HPDE6-E6E7 (cell line): ENCODE data around the gene GNG10.
"Not testable (repeated sequence)": the region's sequence is repeated elsewhere in the genome, so short reads cannot be mapped to it uniquely, and the experiment has no call there.

Experiments
- DNase-seq: peaks from one replicate; pipeline ENCODE4 v3.0.0; 2011; ENCODE audit warnings: missing footprints; ENCODE audit errors: extremely low spot score

GNG10 gene

DNA sequence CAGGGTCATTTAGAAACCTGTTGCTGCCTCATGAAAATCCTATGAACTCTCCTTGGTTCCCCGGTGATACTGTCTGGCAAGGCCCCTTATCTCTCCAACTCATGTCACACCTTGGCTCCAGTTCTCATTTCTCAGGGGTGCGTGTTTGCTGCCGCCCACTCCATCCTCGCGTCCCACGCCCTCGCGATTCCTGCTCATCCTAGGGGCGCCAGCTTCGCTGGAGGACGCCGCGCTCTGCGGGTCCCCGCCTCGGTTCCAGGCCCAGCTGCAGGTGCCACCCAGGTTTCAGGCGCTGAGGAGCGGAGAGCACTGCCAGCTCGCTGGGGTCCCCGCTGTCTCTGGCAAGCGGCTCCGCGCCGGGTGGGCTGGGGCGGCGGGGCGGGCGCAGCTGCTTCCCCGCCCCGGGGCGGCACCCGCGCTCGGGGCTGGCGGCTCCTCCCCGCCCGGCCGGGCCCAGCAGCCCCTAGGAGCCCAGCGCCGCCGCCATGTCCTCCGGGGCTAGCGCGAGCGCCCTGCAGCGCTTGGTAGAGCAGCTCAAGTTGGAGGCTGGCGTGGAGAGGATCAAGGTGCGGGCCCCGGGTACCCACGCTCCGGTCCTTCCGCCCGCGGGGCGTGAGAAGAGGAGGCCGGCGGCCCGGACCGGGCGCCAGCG, at the start of gene GNG10:
TSS of gene GNG10 (plus strand) at position 456 of the 652 bp plus-strand sequence. CDS start at position 486, 30 bp downstream.
- DNase-seq, result peak; percentile 45

DNA sequence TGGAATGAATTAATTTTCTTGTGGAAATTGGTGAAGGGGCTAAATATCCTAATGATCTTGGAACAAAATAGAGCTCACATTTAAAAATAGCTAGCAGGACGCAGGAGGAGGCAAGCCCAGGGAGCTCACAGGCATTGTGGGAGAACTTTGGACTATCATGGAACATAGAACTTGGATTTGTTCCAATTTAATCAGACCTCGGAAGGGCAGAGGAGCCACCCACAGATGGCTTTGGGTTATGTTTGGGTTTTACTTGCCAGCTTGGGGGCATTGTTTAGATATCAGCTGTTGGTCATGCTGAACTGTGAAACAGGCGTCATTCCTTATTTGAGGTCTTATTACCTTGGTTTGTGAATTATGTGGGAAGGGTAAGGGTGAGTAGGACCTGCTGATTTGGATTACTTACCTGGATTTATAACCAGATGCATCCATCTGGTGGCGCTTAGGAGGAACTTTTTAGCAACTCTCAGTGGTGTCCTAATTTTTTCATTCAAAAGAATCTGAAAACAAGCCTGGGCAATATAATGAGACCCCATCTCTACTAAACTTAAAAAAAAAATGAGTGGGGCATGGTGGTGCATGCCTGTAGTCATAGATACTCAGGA, 47.9 kb upstream of the GNG10 start:
- no peak for DNase-seq

DNA sequence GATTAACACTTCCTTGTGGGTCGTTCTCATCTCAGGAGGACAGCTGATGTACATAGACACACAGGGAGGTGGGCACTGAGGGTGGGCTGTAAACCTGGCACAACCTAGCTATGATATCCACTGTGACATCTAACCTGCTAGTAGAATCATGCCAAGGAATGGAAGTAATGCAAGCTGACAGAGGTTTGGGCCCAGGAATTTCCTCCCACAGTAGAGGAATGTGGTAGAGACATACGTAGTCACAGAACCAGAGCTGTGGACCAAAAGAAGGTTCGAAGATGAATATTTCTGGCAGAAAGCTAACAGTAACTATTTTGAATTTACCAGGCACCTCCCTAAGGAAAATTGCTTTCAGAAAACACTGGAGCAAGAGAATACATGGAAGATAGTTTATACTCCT, 45.5 kb upstream of the GNG10 start:
- DNase-seq, result no peak

DNA sequence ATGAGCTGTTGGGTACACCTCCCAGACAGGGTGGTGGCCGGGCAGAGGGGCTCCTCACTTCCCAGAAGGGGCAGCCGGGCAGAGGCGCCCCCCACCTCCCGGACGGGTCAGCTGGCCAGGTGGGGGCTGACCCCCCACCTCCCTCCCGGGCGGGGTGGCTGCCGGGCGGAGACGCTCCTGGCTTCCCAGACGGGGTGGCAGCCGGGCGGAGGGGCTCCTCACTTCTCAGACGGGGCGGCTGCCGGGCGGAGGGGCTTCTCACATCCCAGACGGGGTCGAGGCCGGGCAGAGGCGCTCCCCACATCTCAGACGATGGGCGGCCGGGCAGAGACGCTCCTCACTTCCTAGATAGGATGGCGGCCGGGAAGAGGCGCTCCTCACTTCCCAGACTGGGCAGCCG, 44.1 kb upstream of the GNG10 start:
- not testable (repeated sequence) for DNase-seq

DNA sequence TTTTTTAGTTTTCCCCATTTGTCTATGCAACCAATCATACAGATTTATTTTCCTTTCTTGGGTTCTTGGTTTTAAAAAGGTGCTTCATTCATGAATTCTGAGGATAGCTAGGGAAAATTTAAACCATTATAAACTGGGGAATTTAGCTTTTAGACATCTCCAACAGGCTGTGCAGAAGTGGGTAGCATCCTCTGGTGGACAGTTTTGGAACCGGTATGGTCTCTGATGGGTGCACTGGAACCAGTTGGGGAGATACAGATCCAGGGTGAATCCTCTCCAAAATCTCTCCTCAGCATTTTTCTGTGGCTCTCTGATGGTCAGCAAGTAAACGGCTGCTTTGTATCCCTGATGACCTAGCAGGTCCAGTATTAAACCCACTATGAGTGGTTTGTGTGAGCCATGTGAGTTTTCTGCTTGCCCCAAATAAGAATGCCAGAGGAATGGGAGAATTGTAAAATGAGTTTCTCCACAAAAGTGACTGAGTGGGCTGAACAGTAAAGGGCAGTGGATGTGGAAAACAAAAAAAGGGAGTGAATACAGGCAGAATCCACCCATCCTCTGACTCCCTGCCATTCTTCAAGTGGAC, 39.4 kb upstream of the GNG10 start:
- DNase-seq, result no peak

DNA sequence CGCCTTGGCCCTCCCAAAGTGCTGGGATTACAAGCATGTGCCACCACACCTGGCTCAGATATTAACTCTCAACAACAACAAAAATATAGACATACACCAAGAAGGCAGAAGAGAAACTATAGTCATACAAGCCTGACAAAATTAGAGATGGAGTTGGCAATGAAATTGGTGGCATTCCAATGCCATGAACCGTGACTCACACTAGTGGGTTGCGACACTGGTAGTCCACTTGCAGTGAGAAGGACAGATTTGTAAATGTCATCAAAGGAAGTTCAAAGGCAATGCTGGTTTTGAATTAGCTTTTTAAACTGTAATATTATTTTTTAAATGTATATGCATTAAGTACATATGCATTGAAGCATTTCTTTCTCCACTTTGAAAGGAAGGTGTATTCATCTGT, 38.8 kb upstream of the GNG10 start:
- DNase-seq, result no peak

DNA sequence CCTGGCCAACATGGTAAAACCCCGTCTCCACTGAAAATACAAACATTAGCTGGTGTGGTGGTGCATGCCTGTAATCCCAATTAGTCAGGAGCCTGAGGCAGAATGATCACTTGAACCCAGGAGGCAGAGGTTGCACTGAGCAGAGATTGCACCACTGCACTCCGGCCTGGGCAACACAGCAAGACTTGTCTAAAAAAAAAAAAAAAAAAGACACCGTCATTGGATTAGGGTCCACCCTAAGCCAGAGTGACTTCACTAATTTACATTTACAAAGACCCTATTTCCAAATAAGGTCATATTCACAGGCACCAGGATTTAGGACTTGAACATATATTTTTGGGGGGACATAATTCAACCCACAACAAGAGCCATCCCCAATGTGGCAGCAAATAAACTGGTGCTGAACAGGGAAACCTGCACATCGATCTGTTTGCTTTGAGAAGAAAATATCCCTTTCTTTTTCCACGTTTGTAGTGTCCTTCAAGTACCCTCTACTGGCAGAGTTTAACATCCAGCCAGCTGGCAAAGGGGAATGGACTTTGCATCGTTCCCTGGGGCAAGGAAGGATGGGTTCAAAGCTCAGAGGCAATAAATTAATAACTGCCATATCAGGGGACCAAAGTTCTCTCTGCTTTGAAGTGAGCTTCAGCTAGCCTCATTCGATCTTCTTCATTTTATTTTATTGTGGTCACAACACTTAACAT, 34.0 kb upstream of the GNG10 start:
- no peak for DNase-seq

DNA sequence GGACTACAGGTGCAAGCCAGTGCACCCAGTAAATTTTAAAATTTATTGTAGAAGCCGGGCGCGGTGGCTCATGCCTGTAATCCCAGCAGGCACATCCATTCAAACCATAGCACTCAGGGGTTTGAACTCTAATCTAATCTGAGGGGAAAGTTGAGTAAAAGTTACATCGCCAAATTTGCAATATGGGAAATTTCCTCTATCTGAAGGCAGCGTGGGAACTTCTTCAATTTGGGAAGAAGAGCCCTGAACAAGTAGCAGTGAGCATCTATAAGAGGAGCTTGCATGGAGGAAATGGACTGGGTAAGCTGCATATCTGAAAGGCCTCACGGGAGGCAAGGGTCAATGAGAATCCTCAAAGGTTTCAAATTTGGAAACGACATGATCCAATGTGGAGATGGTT, 33.0 kb upstream of the GNG10 start:
- no peak for DNase-seq

DNA sequence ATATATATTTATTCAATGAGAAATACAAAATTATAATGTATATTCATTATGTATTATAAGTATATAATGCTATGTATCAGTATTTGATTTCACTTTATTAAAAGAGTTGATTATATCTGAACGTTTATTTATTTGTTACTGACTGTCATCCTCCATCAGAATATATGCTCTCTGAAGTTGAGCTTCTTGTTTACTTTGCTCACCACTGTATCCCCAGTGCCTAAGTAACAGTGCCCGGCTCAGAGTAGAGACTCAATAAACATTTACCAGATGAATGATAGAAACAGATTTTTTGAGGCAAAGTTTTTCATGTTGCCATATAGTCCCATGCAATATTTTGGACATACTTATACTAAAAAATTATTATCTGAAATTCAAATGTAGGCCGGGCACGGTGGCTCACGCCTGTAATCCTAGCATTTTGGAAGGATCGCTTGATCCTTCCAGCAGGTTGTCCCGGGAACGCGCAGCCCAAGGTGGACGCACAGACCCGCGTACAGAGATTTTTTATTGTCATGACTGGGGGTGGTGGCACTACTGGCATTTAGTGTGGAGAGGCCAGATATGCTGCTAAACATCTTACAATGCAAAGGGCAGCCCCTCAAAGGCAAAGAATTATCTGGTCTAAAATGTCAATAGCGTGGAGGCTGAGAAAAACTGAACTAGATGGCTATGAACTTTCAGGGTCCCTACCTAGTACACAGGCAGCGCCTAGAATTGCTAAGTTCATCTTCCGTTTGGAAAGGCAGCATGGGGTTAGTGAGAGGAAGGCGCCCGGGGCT, 31.0 kb upstream of the GNG10 start:
- no peak for DNase-seq

DNA sequence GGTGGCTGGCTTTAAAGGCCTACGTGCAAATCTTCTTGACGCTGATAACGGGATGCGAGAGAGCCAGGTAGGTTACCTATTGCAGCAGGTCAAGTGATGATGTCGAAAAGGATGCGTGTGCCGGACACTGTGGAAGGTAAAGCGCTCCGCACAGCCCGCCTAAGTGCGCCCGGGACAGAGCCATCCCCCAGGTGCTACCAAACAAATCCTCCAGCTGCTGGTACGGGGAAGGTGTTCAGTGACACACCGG, 30.5 kb upstream of the GNG10 start:
- no peak for DNase-seq

DNA sequence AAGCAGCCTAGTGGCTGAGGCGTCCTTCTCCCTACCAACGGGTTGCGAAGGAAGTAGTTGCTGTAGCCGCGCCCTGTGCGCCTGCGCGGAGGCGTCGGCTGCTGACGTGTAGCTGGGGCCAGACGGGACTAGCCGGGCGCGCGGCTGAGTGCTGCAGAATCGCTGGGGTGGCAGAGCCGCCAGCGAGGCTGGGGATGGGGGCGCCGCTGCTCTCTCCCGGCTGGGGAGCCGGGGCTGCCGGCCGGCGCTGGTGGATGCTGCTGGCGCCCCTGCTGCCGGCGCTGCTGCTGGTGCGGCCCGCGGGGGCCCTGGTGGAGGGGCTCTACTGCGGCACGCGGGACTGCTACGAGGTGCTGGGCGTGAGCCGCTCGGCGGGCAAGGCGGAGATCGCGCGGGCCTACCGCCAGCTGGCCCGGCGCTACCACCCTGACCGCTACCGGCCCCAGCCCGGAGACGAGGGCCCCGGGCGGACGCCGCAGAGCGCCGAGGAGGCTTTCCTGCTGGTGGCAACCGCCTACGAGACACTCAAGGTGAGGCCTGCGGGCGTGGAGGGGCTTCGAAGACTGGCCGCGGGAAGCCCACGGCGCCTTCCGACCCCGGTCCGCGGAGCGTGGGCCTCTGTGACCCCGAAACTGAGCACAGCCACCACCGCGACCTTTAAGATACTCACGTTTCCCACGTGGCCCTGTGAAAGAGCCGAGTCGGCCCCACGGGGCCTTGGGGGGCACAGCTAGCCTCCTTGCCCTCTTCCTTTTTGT, 30.0 kb upstream of the GNG10 start, which contains the start of gene DNAJC25:
TSS of gene DNAJC25 (plus strand) at position 121 of the 758 bp plus-strand sequence. CDS start at position 195, 74 bp downstream.
- DNase-seq, result peak; percentile 100

DNA sequence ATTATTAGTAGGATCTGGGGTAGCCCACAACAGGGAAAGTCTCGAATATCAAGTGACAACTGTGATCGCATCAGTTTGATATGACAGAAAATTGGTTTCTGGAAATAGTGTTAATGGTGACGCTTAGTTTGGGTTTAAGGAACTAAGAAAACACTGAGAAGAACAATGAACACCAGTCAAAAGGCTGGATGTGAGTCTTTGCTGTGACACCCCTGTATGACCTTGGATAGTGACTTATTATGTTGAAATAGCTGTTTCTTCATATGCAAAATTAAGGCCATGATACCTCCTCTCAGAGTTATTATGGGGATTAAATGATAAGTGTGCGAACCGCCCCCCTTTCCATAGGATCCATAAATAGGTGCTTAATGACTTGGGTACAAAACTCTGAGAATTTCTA, 29.3 kb upstream of the GNG10 start:
- no peak for DNase-seq

DNA sequence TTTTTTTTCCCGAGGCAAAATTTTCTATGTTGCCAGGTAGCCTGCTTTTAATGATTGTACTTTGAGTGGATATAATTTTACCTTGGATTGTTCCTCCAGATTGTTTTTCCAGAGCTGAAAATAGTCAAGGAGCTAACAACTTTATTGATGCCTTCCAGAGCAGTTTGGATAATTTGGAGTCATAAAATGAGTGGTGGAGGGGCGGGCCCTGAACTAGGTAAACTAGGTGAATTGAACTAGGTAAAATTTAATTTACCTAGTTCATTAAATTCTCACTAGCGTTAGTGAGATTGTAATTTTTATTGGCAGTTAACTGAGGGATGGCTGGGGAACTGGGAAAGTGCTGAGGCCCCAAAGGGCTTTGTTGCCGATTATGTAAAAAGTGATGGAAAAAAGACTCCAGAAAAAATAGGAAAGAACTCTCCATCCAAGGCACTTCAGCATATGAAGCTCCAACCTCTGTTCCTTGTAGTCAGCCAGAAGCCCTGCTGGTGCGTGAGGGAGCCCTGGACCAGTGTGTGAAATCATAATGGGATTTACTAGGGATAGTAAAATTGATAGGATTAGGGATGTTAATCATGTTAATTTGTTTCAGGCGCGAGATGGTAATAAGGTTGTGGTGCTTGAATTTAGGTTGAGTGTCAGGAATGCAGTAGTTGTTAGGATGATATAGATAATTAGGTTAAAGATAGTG, 28.6 kb upstream of the GNG10 start:
- DNase-seq, result no peak

DNA sequence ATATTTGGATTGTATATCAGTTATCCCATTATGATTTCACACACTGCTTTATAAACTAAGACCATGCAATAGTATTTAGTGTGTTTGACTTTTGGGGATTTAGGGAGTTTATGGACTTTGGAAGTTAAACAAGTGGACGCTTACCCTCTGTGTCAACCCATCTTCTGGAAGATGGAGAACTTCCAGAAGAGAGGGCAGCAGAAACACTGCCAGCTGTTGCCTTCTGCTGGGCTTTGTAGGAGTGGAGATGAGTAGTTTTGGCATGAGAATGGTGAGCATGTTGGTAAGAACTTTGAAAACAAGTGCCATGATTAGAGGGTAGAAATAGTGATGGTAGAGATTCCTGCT, 28.0 kb upstream of the GNG10 start:
- no peak for DNase-seq

DNA sequence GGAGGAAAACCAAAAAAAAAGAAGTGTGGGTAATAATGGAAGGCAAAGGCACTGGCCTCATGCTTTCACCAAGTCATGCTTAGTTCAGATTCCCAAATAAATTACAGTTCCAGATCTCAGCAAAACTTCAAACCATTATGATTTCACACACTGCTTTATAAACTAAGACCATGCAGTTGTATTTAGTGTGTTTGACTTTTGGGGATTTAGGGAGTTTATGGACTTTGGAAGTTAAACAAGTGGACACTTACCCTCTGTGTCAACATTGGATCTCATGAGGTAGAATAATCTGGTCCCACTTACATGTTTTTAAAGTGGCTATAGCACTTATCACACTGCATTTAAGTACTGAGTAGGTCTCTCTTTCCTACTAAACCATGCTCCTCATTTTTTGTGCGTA, 26.5 kb upstream of the GNG10 start:
- no peak for DNase-seq

DNA sequence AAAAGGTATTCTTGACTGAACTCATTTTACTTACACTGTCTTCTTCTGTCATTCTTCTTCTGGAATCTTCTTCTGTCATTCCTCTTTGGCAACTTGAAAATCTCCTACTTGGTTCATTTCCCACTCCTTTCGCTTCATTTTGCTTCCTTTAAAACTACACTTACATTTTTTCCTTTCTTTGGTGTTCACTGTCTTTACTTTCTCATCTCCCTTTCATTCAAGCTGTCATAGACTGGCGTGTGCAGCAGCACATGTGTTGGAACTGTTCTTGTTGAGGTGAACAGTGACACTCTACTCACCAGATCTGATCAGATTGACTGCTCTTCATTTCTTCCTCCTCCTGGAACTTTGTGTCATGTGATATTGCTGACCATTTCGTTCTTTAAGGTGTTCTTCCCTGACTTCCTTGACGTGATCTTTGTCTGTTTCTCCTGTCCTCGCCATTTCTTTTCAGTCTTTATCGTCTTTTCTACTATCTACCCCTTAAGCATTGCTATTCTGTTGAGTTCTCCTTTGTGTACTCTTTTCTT, 23.9 kb upstream of the GNG10 start:
- no peak for DNase-seq

DNA sequence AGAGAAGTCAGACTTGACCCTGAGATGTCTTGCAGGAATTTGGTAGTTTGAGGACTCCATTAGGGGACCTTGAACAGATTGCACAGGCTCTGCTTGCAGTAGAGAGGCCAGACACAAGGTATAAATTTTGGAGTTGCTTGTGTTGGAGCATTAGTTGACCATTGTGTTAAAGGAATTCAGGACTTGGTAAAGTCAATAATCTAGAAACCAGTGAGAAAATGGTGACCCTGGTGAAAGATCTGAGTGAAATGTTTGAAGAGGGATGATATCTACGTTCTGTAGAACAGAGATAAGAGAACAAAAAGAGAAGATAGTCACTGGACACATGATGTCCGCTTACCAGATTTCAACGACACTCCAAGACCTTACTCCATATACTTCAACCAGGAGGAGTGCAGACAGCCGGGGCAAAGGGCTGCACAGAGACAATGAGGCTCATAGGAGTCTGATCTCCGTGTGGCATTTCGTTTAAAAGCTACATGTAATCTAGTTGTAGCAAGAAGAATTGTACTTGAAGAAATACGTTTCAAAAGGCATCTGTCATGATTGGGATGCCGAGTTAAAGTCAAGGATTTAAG, 17.1 kb upstream of the GNG10 start:
- no peak for DNase-seq

DNA sequence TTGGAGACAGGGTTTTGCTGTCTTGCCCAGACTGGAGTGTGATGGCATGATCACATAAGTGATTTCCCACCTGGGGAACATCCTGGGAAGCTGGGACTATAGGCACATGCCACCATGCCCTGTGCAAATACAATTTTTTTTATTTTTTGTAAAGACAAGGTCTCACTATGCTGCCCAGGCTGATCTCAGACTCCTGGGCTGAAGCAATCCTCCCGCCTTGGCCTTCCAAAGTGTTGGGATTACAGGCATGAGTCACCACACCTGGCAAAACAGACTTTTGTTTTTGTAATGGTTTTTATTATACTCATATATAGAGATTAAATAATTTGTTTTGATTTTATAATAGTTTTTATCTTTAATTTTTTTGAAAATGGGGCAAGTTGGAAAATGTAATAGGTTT, 15.6 kb upstream of the GNG10 start:
- DNase-seq, result no peak

DNA sequence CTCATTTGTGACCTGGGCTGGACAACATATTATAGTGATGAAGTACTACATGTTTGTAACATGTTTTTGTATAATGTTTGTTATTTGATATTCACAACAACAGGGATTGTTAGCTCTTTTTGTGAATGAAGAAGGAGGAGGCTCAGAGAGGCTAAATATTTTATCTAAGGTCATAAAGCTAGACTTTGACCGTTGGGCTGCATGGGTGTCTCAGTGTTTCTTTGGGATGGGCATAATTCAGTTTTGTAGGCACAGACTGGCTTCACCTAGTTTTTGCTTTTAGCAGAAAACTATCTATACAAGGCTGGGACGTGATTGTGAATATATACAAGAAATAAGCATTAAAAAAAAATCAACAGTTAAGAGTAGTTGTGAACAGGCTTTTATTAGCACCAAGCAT, 15.0 kb upstream of the GNG10 start:
- DNase-seq, result no peak

DNA sequence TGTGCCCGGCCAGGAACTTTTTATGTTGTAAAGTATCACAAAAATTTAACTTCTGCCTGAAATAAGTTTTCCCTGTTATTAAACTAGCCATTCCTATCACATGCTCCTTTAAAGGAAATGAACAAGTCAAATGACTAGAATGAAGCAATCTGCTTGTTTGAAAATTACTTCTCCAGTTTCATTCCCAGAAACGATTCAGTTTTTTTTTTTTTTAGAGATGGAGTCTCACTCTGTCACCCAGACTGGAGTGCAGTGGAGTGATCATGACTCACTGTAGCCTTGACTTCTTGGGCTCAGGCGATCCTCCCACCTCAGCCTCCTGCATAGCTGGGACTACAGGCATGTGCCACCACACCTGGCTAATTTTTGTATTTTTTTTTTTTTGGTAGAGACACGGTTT, 13.3 kb upstream of the GNG10 start:
- DNase-seq, result no peak
